ENCODE measurements around the gene GEMIN8. TPM values are rescaled to one million over a fixed set of nuclear protein-coding genes. Genes with fewer than 3 reads are reported as not detected.

Gene GEMIN8
- total RNA-seq, 1 experiment from 2014 or later, result 11.2 TPM

- DNase-seq (ENCODE audit: low read depth, low spot score) (no peak), ATAC-seq (no peak)
- TF ChIP-seq CTCF (IDR thresholded peaks at IDR 0.05), result no peak
- no peak for TF ChIP-seq TCF7L2 (IDR thresholded peaks at IDR 0.05; ENCODE audit: low read depth, low read length)
- no peak for TF ChIP-seq POLR2AphosphoS5 (IDR thresholded peaks at IDR 0.05; ENCODE audit: low read depth, low read length)
- TF ChIP-seq REST (IDR thresholded peaks at IDR 0.05; ENCODE audit: insufficient read depth in 1 of 2, low read depth in 2 of 2, low read length in 1 of 2), result no peak
- TF ChIP-seq SIN3A (IDR thresholded peaks at IDR 0.05; ENCODE audit: borderline replicate concordance, insufficient read depth, low read depth, low read length), result no peak
- no TSS peak for BruUV-seq (replicated peaks)
- in situ Hi-C loops (cut with HindIII; ENCODE audit: low pct_unique_long_range_greater_than_20kb, low sequenced_read_pairs), result no loop called here
- H3K4me3 ChIP-seq (ENCODE audit: low read depth in 2 of 2, low read length in 2 of 2), result no peak overlapping the region
- POLR2A ChIA-PET, result no interaction called here
- no peak overlapping the region for H3K27ac ChIP-seq (ENCODE audit: low read length)
- no peaks in the 10 kb centered on the region for H3K9me3 ChIP-seq (ENCODE audit: control insufficient read depth, insufficient read depth, low read depth, low read length)
- H3K4me1 ChIP-seq (ENCODE audit: control insufficient read depth, insufficient read depth, low read length), result no peaks in the 10 kb centered on the region
- intact Hi-C loops (cut with micrococcal nuclease; ENCODE audit: unreplicated experiment), result no loop called here
- H3K36me3 ChIP-seq (ENCODE audit: control insufficient read depth, insufficient read depth, low read length), result no peaks in the 10 kb centered on the region
- H3K27me3 ChIP-seq (ENCODE audit: control insufficient read depth, insufficient read depth, low read length), result no peaks in the 10 kb centered on the region
- CTCF ChIA-PET, result no interaction called here
These were observed 43.9 kb upstream of the GEMIN8 start for GRCh38 chrX:14073556-14073955.

- Histone ChIP-seq H3K4me1 (ENCODE audit: control insufficient read depth, insufficient read depth, low read length) (no peaks in the 10 kb centered on the region), H3K9me3 (ENCODE audit: control insufficient read depth, insufficient read depth, low read depth, low read length) (no peaks in the 10 kb centered on the region), H3K4me3 (ENCODE audit: low read depth in 2 of 2, low read length in 2 of 2) (no peak overlapping the region), H3K27me3 (ENCODE audit: control insufficient read depth, insufficient read depth, low read length) (no peaks in the 10 kb centered on the region), H3K27ac (ENCODE audit: low read length) (no peak overlapping the region), H3K36me3 (ENCODE audit: control insufficient read depth, insufficient read depth, low read length) (no peaks in the 10 kb centered on the region)
- no peak for TF ChIP-seq SIN3A (IDR thresholded peaks at IDR 0.05; ENCODE audit: borderline replicate concordance, insufficient read depth, low read depth, low read length)
- TF ChIP-seq POLR2AphosphoS5 (IDR thresholded peaks at IDR 0.05; ENCODE audit: low read depth, low read length), result no peak
- TF ChIP-seq CTCF (IDR thresholded peaks at IDR 0.05), result no peak
- no peak for TF ChIP-seq TCF7L2 (IDR thresholded peaks at IDR 0.05; ENCODE audit: low read depth, low read length)
- TF ChIP-seq REST (IDR thresholded peaks at IDR 0.05; ENCODE audit: insufficient read depth in 1 of 2, low read depth in 2 of 2, low read length in 1 of 2), result no peak
- POLR2A ChIA-PET, result no interaction called here
- CTCF ChIA-PET, result no interaction called here
- no peak for ATAC-seq
- BruUV-seq (replicated peaks), result no TSS peak
- in situ Hi-C loops (cut with HindIII; ENCODE audit: low pct_unique_long_range_greater_than_20kb, low sequenced_read_pairs) (no loop called here), intact Hi-C loops (cut with micrococcal nuclease; ENCODE audit: unreplicated experiment) (no loop called here)
- DNase-seq (ENCODE audit: low read depth, low spot score), result no peak
These were observed 43.4 kb upstream of the GEMIN8 start for GRCh38 chrX:14073071-14073470.

Data from Panc1 (cell line).